Stimulated activated CD8-positive, alpha-beta memory T cell treated with anti-CD3 and anti-CD28 coated beads, Interleukin-7, amount 100 ng/mL, for 48 hours (primary cell): ENCODE measurements around the gene FAM3A.

Experiments used
- DNase-seq, 2 donors: peaks; one replicate each; pipeline ENCODE4 v3.0.0-alpha.2; 2020; ENCODE audit warnings: low read depth in 1 of 2; ENCODE audit errors: extremely low read depth in 1 of 2

The FAM3A gene

DNA sequence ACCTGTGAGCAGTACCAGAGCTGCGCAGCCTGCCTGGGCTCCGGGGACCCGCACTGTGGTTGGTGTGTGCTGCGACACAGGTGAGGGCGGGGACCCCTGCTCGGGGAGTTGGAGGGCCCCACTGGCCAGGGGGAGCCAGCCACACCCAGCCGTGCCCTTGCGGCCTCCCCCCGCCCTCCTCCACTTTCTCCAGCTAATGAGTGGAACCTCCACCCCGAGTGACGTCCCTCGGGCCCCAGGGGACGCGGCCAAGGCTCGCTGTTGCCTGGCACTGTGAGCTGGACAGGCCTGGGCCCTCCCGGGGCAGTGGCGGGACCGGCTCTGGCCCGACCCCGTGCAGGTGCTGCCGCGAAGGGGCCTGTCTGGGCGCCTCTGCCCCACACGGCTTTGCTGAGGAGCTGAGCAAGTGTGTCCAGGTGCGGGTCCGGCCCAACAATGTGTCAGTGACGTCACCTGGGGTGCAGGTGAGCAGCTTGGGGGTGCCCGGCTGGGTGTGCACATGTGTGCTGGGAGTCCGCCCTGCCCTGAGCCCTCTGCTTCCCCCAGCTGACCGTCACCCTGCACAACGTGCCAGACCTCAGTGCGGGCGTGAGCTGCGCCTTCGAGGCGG, 52.3 kb downstream of the FAM3A start:
- DNase-seq: no peak

- DNase-seq: no peak
Measured at GRCh38 chrX:154462396-154462795, 53.6 kb downstream of the FAM3A start.

DNA sequence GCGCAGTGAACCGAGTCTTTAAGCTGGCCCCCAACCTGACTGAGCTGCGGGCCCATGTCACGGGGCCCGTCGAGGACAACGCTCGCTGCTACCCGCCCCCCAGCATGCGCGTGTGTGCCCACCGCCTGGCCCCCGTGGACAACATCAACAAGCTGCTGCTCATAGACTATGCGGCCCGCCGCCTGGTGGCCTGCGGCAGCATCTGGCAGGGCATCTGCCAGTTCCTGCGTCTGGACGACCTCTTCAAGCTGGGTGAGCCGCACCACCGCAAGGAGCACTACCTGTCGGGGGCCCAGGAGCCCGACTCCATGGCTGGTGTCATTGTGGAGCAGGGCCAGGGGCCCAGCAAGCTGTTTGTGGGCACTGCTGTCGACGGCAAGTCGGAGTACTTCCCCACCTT, 55.7 kb downstream of the FAM3A start:
- DNase-seq: no peak

DNA sequence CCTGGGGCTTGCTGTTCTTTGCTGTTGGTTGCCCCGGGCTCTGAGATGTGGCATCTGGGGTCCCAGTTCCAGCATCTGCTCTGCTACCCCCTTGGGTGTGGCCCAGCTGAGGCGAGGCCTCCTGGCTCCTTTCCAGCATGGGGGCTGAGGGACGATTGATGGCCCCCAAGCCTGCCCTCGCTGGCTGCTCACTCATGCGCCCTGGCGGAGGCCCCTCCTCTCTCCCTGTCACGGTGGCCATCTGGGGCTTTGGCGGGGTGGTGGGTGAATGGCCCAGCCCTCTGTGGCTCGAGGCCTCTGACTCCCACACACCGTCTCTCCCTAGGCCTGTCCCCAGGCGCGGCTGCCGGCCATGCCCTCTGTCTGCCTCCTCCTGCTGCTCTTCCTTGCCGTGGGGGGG, 56.2 kb downstream of the FAM3A start:
- no peak for DNase-seq

DNA sequence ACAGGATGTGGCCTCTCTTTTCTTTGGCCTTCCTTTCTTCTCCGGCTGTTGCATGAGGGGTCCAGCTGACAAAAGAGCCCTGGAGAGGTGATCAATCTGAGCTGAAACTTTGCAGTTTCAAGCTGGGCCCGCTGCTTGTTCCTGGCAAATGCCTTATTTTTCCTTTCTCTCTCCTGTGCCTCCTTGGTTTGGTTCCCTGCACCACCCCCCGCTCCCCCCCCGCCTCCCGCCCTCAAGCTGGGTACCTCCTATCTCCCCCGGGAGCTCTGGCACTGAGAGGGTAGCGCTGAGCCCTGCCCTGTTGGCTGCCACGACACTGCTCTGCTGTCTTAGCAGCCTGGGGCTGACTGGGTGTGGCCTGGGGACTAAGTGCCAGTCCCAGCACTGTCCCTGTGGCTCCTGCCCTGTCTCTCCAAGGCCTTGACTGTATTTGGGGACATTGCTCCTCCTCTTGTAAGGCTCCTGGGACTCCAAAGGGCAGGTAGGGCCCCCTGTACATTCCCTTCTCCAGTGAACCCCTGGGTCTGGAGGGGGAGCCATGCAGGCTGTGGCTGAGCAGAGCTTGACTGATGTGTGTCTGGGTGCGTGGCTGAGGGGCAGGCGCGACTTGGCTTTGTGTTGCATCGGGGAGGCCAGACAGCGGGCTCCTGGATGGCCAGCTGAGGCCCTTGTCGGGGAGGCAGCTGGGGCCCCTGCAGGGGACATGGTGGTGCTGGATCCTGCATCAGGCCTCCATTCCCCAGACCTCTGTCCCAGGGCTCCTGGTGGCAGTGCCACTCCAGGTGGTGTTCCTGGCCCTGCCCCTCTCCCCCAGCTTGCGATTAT, 56.9 kb downstream of the FAM3A start:
- DNase-seq: no peak

DNA sequence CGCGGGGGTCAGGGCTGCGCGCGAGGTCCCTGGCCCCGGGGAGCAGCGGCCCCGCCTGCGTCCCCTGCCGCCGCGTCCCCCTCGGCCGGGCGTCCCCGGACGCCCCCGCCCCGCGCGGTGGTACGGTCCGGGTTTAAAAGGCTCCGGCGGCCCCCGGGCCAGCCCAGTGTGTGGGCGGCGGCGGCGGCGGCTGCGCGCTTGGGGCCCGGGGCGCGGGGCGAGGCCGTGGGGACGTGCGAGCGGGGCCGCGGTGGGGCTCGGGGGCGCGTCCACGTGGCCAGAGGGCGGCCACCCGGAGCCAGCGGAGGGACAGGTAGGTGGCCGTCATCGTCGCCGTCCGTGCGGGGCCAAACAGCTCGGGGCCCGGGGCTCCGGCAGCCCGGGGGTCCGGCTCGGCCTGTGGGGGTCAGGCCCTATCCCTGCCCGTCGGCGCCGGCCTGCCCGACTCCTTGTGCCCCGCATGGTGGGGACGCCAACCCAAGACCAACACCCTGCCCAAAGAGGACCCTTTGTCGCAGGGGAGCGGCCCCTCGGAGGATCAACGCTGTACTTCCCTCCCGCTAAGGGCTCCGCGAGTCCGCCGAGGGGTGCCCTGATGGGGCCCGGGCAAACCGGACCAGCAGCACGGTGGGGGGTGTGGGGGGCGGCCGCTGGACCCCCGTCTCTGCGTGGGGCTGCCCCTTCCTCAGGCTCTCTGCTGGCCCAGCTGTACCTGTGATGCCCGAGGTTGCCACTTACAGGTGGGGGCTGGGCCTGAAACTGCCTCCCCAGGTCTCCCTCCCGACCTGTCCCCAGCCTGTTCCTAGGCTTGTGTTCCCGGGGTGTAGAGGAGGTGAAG, 57.7 kb downstream of the FAM3A start, which contains the start of gene PLXNA3:
Gene PLXNA3 (plus strand): TSS at position 166 of the 838 bp plus-strand sequence. CDS start 1,903 bp downstream, outside the sequence.
- DNase-seq: peak in 1 of 2 donors; percentile 28

DNA sequence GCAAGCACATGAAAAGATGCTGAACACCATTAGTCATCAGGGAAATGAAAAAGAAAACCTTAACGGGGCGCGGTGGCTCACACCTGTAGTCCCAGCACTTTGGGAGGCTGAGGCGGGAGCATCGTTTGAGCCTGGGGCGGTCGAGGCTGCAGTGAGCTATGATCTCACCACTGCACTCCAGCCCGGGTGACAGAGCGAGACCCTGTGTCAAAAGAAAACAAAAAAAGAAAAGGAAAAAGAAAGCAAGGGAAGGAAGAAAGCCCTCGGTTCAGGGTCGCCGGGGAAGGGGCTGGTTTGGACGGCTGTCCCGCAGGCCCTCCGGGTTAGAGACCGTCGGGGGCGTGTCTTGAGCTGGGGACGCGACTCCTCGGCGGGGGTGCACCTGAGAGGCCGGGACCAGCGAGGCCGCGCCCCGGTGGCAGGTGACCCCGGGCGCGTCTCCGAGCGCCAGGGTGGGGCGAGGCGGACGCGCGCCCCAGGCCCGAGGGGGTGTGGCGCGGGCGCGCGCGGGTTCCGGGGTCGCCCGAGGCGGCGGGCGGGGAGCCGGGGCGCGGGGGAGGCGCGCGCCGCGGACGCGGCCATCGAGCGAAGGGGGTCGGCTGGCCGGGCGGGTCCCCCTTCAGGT, 58.4 kb downstream of the FAM3A start:
- DNase-seq: no peak
